ENCODE data around the gene ANKRD53.
A peak's percentile ranks its signal among the peaks of the same experiment; 100 is the strongest.

Gene ANKRD53

GRCh38 chr2:70984228-70984575 is 5.8 kb downstream of the ANKRD53 start:
- Histone ChIP-seq H3K4me2 (ENCODE audit: low read depth, low read length) (no peak overlapping the region), H3K9ac (ENCODE audit: low read length) (no peak overlapping the region), H4K20me1 (ENCODE audit: insufficient read depth, low read length) (peaks cover 3% of the 10 kb centered on the region; the same call in 1 of the 2 replicates), H3K79me2 (ENCODE audit: low read length) (no peaks in the 10 kb centered on the region), H3K36me3 (replicated peaks; ENCODE audit: insufficient read depth, low read length) (no peaks in the 10 kb centered on the region; the same call in 1 of the 2 replicates), H3K9me2 (replicated peaks; ENCODE audit: insufficient read depth, low read length) (no peaks in the 10 kb centered on the region), H3K27me3 (replicated peaks; ENCODE audit: insufficient read depth, low read length) (no peaks in the 10 kb centered on the region), H2AFZ (ENCODE audit: low read length) (no peak overlapping the region), H3K9me3 (replicated peaks; ENCODE audit: insufficient read depth, low read length) (no peaks in the 10 kb centered on the region), H3K4me3 (ENCODE audit: low read length) (no peak overlapping the region), H3F3A (ENCODE audit: insufficient read depth, low read length) (no peaks in the 10 kb centered on the region), H3K4me1 (ENCODE audit: low read length) (no peaks in the 10 kb centered on the region; the same call in 1 of the 2 replicates), H3K27ac (ENCODE audit: low read length) (no peak overlapping the region)
- TF ChIP-seq EZH2phosphoT487 (IDR thresholded peaks at IDR 0.05; ENCODE audit: low read length) (no peak), CTCF (IDR thresholded peaks at IDR 0.05; ENCODE audit: low read length) (no peak), EZH2 (optimal IDR thresholded peaks at IDR 0.05; ENCODE audit: low read depth, low read length) (no peak)
- no peak for DNase-seq

GRCh38 chr2:70984576-70985282 is 6.3 kb downstream of the ANKRD53 start:
- Histone ChIP-seq H3K9me3 (replicated peaks; ENCODE audit: insufficient read depth, low read length) (no peaks in the 10 kb centered on the region), H3K9me2 (replicated peaks; ENCODE audit: insufficient read depth, low read length) (no peaks in the 10 kb centered on the region), H3K27me3 (replicated peaks; ENCODE audit: insufficient read depth, low read length) (no peaks in the 10 kb centered on the region), H3K36me3 (replicated peaks; ENCODE audit: insufficient read depth, low read length) (no peaks in the 10 kb centered on the region; the same call in 1 of the 2 replicates), H3K4me2 (ENCODE audit: low read depth, low read length) (peak overlapping the region; percentile 37; the same call in 1 of the 2 replicates), H3K4me1 (ENCODE audit: low read length) (no peaks in the 10 kb centered on the region; the same call in 1 of the 2 replicates), H3K79me2 (ENCODE audit: low read length) (no peaks in the 10 kb centered on the region), H3F3A (ENCODE audit: insufficient read depth, low read length) (no peaks in the 10 kb centered on the region), H3K4me3 (ENCODE audit: low read length) (no peak overlapping the region; the same call in 1 of the 2 replicates), H4K20me1 (ENCODE audit: insufficient read depth, low read length) (peaks cover 3% of the 10 kb centered on the region; the same call in 1 of the 2 replicates), H3K27ac (ENCODE audit: low read length) (no peak overlapping the region), H2AFZ (ENCODE audit: low read length) (no peak overlapping the region), H3K9ac (ENCODE audit: low read length) (no peak overlapping the region)
- DNase-seq = peak; percentile 68
- peak; percentile 85 for TF ChIP-seq CTCF (IDR thresholded peaks at IDR 0.05; ENCODE audit: low read length)
- TF ChIP-seq EZH2 (optimal IDR thresholded peaks at IDR 0.05; ENCODE audit: low read depth, low read length) = no peak

- H3K4me1 ChIP-seq (ENCODE audit: low read length) = no peaks in the 10 kb centered on the region; the same call in 1 of the 2 replicates
- H3F3A ChIP-seq (ENCODE audit: insufficient read depth, low read length) = no peaks in the 10 kb centered on the region
- peaks cover 3% of the 10 kb centered on the region; the same call in 1 of the 2 replicates for H4K20me1 ChIP-seq (ENCODE audit: insufficient read depth, low read length)
- H3K4me2 ChIP-seq (ENCODE audit: low read depth, low read length) = no peak overlapping the region
- no peak overlapping the region for H2AFZ ChIP-seq (ENCODE audit: low read length)
- H3K9me2 ChIP-seq (replicated peaks; ENCODE audit: insufficient read depth, low read length) = no peaks in the 10 kb centered on the region
- DNase-seq = no peak
- H3K27ac ChIP-seq (ENCODE audit: low read length) = no peak overlapping the region
- no peak for TF ChIP-seq EZH2phosphoT487 (IDR thresholded peaks at IDR 0.05; ENCODE audit: low read length)
- TF ChIP-seq CTCF (IDR thresholded peaks at IDR 0.05; ENCODE audit: low read length) = no peak
- no peak for TF ChIP-seq EZH2 (optimal IDR thresholded peaks at IDR 0.05; ENCODE audit: low read depth, low read length)
- no peaks in the 10 kb centered on the region; the same call in 1 of the 2 replicates for H3K36me3 ChIP-seq (replicated peaks; ENCODE audit: insufficient read depth, low read length)
- no peak overlapping the region for H3K9ac ChIP-seq (ENCODE audit: low read length)
- H3K27me3 ChIP-seq (replicated peaks; ENCODE audit: insufficient read depth, low read length) = no peaks in the 10 kb centered on the region
- H3K9me3 ChIP-seq (replicated peaks; ENCODE audit: insufficient read depth, low read length) = no peaks in the 10 kb centered on the region
- no peaks in the 10 kb centered on the region for H3K79me2 ChIP-seq (ENCODE audit: low read length)
- no peak overlapping the region for H3K4me3 ChIP-seq (ENCODE audit: low read length)
Observed at GRCh38 chr2:70985283-70985688, 6.9 kb downstream of the ANKRD53 start.

Data from MM.1S (cell line).